Measurements from ENCODE around the gene TMEM220.

GRCh38 chr17:10757067-10757466, 27.2 kb upstream of the TMEM220 start:
- TF ChIP-seq CTCF (IDR thresholded peaks at IDR 0.05) (no peak), ZFX (IDR thresholded peaks at IDR 0.05; ENCODE audit: borderline replicate concordance) (no peak)
